DMS153 (cell line): ENCODE data around the gene ZFP57.
A peak's percentile ranks its signal among the peaks of the same experiment; 100 is the strongest.
"Not testable (repeated sequence)": the region's sequence is repeated elsewhere in the genome, so short reads cannot be mapped to it uniquely, and the experiment has no call there.

ENCODE experiments used
- DNase-seq: peaks from one replicate; lab custom pipeline; 2025; lab: John Stamatoyannopoulos, UW

ZFP57 gene

GRCh38 chr6:29696147-29697125 lies 15.5 kb upstream of the ZFP57 start:
- no peak for DNase-seq

GRCh38 chr6:29694637-29695036 lies 13.7 kb upstream of the ZFP57 start:
- no peak for DNase-seq

- no peak for DNase-seq
Observed at GRCh38 chr6:29685718-29686326, 4.9 kb upstream of the ZFP57 start.

- no peak for DNase-seq
Observed at GRCh38 chr6:29681811-29682210, 859 bp upstream of the ZFP57 start.

- DNase-seq: no peak
Observed at GRCh38 chr6:29680416-29680815, 536 bp downstream of the ZFP57 start.

GRCh38 chr6:29679962-29680361 lies 990 bp downstream of the ZFP57 start:
- DNase-seq: no peak

- DNase-seq: no peak
Observed at GRCh38 chr6:29678114-29678513, 2.8 kb downstream of the ZFP57 start.

- peak; percentile 20 for DNase-seq
Observed at GRCh38 chr6:29676981-29677601, 3.9 kb downstream of the ZFP57 start.

GRCh38 chr6:29675561-29675960 lies 5.4 kb downstream of the ZFP57 start:
- peak; percentile 21 for DNase-seq

- DNase-seq: no peak
Observed at GRCh38 chr6:29674008-29674407, 6.9 kb downstream of the ZFP57 start.

- no peak for DNase-seq
Observed at GRCh38 chr6:29673161-29673560, 7.8 kb downstream of the ZFP57 start.

- DNase-seq: not testable (repeated sequence)
Observed at GRCh38 chr6:29672116-29672515, 8.8 kb downstream of the ZFP57 start.

GRCh38 chr6:29671026-29671425 lies 9.9 kb downstream of the ZFP57 start:
- DNase-seq: no peak

GRCh38 chr6:29667158-29667557 lies 13.8 kb downstream of the ZFP57 start:
- no peak for DNase-seq

- no peak for DNase-seq
Observed at GRCh38 chr6:29666826-29667130, 14.2 kb downstream of the ZFP57 start.

GRCh38 chr6:29665942-29666825 lies 14.8 kb downstream of the ZFP57 start:
- DNase-seq: no peak

GRCh38 chr6:29663300-29664042 lies 17.5 kb downstream of the ZFP57 start:
- no peak for DNase-seq

GRCh38 chr6:29661502-29662141 lies 19.3 kb downstream of the ZFP57 start:
- not testable (repeated sequence) for DNase-seq

- DNase-seq: no peak
Observed at GRCh38 chr6:29661071-29661470, 19.9 kb downstream of the ZFP57 start.

GRCh38 chr6:29656798-29657197 lies 24.2 kb downstream of the ZFP57 start, which contains the start of gene MOG:
TSS of gene MOG (plus strand) at chr6:29657092. CDS start at chr6:29657210, 118 bp downstream.
- DNase-seq: no peak

GRCh38 chr6:29656157-29656556 lies 24.8 kb downstream of the ZFP57 start:
- no peak for DNase-seq
